GM03348 (cell line): ENCODE data around the gene RHCG.

Source experiments
- DNase-seq: peaks from one replicate; pipeline ENCODE4 v3.0.0; 2012; ENCODE audit warnings: low spot score

The RHCG gene

DNA sequence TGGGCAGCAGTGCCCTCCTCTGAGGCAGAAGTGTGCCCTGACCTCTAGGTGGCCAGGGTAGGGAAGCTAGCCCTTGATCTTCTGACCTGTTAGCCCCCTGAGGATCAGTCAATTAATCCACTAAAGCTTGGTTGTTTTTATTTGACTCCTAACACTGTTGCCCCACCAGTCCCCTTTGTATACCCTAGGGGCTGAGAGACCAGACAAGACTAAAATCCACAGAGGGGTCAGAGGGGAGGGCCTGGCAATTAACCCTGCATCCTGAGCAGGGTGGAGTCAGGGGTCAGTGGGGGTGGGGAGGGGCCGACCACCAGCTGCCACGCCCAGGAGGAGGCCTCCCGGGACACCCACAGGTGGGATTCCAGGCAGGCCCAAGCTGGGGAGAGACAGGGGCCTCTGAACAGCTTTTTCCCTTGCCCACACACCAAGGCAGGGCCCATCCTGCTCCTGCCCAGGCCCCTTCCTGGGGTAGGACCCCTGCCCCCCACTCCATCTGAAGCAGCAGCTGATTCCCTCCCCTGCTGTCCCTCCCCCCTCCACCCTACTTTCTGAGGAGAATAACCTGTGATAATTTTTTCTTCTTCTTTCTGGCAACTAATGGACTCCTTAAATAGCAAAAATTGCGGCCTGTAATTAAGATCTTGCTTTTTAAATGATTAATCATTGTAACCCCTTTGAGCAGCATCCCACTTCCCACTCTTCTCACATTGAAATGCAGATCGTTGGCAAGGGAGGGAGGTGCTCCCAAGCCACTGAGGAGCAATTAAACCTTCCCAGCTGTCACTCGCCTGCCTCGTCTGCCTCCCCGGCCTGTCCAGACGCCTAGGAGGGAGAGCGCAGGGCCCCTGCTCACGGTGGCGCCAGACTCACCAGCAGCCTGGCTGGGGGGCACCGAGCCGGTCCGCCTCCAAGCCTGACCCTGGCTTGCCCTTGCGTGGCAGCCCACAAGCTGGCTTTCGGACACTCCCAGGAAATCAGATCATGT, 51.9 kb downstream of the RHCG start:
- no peak for DNase-seq

DNA sequence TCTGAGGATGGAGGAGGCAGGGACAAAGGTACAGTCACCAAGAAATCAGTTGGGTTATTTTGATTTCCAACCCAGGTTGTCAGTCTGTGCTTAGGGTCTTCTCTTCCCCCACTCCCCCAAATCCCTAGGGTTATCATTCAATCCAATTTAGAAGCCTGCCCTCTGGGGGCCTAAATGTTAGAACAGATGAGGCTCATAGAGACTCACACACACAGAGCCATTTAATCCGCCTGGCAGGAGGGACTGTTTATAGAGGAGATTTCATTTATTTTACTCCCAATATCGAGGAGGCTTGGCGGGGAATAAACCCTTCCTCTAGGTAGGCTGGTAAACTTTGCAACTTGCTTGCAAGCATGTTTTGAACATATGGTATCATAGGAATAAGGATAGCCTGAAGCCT, 52.8 kb downstream of the RHCG start:
- no peak for DNase-seq

DNA sequence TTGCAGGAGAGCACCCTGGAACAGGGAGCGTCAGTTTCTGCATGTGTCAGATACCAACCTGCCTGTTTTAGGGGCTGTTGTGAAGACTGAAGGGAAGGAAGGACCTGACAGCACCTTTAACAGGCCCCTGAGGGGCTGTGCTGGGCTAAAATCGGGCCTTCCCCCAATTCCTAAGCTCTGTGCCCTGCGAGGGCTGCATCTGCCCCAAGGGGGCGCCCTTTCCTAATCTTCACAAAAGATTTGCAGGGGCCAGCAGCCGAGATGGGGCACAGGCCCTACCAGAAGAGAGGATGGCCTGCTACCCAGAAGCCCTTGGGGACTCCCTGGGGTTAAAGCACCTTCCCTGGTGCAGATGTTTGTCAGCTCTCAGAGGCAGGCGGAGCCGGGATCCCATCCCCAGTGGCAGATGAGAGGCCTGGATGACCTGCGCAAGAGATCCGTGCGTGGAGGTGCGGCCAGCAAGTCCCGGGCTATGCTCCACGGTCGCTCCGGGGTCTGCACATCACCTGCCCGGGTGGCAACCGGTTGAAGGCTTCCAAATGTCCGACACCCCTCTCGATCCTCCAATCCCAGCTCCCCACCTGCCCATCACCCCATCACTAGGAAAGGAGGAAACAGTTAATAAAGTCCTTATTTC, 53.6 kb downstream of the RHCG start:
- peak; percentile 73 for DNase-seq

DNA sequence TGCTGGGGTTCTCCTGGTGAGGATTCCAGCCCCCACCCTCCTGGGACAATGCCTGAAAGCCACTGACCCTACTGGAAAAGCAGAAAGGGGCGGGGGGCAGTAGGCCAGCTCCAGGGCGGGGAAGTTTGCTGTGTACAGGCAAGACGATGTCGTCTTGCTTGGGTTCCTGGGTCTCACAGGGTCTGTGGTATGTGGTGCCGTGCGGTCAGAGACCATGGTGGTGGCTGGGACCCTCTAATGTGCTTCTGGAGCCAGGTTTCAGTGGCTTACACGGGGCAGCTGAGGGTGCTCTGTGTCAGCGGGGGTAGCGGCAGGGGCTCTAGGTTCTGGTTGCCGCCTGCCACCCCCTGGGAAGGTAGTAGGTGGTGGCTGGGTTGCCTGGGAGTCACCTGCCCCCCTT, 54.2 kb downstream of the RHCG start:
- DNase-seq = no peak

GRCh38 chr15:89441295-89441812, 55.0 kb downstream of the RHCG start:
- DNase-seq = no peak

DNA sequence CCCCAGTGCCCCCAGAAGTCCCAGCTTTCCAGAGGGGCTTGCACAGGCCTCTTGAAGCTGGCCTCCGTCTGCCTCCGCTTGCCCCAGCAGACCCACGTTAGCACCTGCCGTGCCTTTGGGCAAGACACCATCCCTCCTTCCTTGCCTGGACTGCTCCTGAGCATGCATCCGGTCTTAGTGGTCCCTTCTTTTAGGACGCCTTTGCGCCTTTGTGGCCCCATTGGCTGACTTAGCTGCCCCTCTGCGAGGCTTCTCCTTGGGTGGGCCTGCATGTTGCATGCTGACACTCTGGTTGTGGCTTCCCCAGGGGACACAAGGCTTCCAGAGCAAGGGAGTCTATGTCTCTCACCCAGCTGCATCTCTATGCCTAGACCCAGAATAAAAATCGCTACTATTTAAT, 56.6 kb downstream of the RHCG start:
- DNase-seq = no peak

GRCh38 chr15:89436560-89437311, 59.6 kb downstream of the RHCG start:
- no peak for DNase-seq

DNA sequence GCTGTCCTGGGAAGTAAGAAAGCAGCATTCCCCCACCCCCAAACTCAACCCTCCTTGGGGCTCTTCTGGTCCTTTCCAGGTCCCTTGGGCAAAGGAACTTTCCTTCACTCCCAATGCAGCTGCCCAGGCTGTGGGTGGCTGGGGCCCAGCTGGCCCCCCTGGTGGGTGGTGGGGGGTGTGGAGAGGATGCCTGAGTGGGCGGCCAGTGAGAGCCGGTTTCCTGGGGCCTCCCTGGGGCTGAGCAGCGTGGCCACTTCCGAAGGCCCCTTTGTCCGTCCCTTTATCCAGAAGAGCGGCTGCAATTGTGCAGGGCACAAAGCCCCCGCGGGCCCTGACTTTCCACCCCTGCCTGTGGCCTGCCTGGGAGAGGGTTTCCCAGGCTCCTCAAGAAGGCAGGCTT, 61.0 kb downstream of the RHCG start:
- DNase-seq = no peak

- DNase-seq = no peak
Measured at GRCh38 chr15:89433686-89434085, 62.7 kb downstream of the RHCG start.

DNA sequence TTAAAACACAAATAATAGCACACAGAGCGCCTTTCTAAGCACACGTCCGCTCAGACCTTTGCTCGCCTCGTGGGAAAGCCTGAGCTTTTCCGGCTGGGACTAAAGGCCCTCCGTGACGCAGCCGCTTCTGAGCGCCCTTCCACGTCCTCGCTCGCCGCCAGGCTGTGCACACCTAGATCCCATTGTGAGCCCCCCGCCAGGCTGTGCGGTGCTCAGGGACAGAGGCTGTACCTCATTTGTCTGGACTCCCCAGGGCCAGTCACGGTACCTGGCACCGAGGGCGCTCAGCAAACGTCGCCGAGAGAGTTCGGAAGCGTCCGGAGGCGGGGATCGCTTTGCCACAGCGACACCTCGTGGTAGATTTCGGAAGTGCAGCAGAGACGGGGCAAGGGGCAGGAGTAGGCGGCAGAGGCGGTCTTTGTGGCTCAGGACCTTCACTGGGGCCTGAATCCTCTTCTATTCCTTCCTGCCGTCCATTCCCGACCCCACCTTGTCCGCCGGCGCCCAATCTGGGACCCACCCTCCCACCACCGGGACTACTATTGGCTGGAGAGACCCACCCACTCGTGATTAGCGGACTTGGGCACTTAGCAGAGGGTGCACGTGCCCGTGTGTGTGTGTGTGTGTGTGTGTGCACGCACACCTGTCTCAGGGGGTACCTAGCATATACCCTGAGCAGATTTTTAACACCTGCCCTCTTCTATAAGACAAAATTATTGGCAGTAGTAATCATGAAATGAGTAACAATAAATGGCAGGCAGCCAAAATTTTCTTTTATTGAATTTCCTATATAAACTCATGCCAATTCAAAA, 65.6 kb downstream of the RHCG start:
- DNase-seq = peak; percentile 93

- DNase-seq = no peak
Measured at GRCh38 chr15:89429986-89430385, 66.4 kb downstream of the RHCG start.

GRCh38 chr15:89429023-89429422, 67.4 kb downstream of the RHCG start:
- DNase-seq = no peak

DNA sequence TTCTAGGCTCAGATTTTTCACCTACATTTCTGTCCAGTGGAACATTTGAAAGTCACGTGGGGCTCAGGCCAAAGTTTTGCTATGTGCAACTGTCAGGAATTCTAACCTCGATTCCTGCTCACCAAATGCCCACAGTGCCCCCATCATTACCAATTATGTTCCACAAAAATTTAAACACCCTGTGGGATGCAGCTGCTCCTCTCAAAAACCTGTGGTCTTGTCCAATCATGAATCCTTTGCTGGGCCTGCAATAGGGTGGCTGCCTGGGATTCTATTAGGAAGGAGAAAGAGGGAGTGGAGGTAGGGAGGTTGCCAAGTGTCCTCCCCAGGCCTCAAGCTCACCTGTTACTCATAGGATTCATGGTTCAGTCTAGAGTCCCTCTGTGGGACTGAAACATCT, 68.1 kb downstream of the RHCG start:
- DNase-seq = no peak

DNA sequence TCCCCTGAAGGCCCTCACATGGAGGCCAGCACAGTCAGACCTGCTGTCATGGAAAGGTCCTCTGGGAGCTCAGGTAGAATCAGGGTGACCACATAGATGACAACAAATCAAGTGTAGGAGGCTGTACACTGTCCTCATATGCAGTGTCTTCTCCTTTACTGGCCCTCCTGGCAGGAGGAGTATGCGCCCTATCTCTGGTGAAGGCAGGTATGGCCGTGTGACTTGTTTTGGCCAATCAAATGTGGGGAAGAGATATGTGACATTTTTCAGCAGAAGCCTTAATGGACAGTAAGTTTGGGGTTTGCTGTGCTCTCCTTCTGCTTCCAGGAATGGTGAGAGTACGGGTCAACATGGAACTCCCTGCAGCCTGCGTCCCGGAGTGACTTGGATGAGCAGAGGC, 69.9 kb downstream of the RHCG start:
- DNase-seq = no peak

GRCh38 chr15:89423981-89424380, 72.4 kb downstream of the RHCG start:
- no peak for DNase-seq
